ENCODE measurements around the gene LKAAEAR1. TPM values are rescaled to one million over a fixed set of nuclear protein-coding genes. Genes with fewer than 3 reads are reported as not detected.

Gene LKAAEAR1
- total and polyA plus RNA-seq, 2 of the 13 experiments (the other 11 are each of a cell fraction or from before 2014, with no cell fraction given) = not detected

DNA sequence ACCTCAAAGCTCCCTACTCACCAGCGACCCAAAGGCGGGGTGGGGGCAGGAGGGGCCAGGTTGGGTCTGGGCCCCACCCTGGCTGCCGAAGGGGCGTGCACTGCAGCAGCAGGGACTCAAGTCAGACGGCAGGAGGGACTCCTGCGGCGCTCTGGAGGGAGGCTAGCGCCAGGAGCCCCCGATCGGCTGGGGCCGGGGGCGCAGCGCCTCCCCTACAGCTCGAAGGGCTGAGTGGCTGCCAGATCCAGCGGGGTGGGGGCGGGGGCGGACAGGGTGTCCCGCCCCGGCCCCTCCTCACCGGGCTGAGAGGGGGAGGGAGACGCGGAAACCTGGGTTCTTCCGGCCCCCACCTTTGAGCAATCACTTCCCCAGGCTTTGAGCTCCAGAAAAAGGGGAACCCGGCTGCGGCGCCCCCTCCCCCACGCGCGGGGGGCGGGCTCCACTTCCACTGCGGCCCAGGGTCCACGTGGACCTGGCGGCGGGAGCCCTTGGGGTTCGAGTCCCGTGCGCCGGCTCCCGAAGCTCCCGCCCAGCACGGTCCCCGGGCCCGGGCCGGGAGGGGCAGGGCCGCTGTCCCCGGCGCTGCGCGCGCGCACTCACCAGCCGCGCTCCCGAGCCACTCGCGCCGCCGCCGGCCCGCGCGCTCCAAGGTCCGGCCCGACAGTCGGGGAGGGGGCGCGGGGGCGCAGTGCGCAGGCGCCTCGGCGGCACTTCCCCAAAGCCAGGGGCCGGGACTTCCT lies 4.8 kb downstream of the LKAAEAR1 start, which contains the start of gene RGS19 (continued):
- peak; percentile 99 for TF ChIP-seq ZMYM3 (CRISPR knock-in tag; IDR thresholded peaks at IDR 0.05)
- no peak for TF ChIP-seq ZNF629 (CRISPR knock-in tag; conservative IDR thresholded peaks at IDR 0.05)
- TF ChIP-seq, protein P1, sequence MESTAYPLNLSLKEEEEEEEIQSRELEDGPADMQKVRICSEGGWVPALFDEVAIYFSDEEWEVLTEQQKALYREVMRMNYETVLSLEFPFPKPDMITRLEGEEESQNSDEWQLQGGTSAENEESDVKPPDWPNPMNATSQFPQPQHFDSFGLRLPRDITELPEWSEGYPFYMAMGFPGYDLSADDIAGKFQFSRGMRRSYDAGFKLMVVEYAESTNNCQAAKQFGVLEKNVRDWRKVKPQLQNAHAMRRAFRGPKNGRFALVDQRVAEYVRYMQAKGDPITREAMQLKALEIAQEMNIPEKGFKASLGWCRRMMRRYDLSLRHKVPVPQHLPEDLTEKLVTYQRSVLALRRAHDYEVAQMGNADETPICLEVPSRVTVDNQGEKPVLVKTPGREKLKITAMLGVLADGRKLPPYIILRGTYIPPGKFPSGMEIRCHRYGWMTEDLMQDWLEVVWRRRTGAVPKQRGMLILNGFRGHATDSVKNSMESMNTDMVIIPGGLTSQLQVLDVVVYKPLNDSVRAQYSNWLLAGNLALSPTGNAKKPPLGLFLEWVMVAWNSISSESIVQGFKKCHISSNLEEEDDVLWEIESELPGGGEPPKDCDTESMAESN (CRISPR knock-in tag; conservative IDR thresholded peaks at IDR 0.05) = no peak
- no peak for TF ChIP-seq MTF1 (CRISPR knock-in tag; IDR thresholded peaks at IDR 0.05)
- TF ChIP-seq ZNF670 (CRISPR knock-in tag; IDR thresholded peaks at IDR 0.05; ENCODE audit: borderline replicate concordance) = no peak; the same call in 1 of the 2 replicates
- TF ChIP-seq, protein P2, sequence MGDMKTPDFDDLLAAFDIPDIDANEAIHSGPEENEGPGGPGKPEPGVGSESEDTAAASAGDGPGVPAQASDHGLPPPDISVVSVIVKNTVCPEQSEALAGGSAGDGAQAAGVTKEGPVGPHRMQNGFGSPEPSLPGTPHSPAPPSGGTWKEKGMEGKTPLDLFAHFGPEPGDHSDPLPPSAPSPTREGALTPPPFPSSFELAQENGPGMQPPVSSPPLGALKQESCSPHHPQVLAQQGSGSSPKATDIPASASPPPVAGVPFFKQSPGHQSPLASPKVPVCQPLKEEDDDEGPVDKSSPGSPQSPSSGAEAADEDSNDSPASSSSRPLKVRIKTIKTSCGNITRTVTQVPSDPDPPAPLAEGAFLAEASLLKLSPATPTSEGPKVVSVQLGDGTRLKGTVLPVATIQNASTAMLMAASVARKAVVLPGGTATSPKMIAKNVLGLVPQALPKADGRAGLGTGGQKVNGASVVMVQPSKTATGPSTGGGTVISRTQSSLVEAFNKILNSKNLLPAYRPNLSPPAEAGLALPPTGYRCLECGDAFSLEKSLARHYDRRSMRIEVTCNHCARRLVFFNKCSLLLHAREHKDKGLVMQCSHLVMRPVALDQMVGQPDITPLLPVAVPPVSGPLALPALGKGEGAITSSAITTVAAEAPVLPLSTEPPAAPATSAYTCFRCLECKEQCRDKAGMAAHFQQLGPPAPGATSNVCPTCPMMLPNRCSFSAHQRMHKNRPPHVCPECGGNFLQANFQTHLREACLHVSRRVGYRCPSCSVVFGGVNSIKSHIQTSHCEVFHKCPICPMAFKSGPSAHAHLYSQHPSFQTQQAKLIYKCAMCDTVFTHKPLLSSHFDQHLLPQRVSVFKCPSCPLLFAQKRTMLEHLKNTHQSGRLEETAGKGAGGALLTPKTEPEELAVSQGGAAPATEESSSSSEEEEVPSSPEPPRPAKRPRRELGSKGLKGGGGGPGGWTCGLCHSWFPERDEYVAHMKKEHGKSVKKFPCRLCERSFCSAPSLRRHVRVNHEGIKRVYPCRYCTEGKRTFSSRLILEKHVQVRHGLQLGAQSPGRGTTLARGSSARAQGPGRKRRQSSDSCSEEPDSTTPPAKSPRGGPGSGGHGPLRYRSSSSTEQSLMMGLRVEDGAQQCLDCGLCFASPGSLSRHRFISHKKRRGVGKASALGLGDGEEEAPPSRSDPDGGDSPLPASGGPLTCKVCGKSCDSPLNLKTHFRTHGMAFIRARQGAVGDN (CRISPR knock-in tag; IDR thresholded peaks at IDR 0.05) = peak; percentile 73
- TF ChIP-seq, protein P3, sequence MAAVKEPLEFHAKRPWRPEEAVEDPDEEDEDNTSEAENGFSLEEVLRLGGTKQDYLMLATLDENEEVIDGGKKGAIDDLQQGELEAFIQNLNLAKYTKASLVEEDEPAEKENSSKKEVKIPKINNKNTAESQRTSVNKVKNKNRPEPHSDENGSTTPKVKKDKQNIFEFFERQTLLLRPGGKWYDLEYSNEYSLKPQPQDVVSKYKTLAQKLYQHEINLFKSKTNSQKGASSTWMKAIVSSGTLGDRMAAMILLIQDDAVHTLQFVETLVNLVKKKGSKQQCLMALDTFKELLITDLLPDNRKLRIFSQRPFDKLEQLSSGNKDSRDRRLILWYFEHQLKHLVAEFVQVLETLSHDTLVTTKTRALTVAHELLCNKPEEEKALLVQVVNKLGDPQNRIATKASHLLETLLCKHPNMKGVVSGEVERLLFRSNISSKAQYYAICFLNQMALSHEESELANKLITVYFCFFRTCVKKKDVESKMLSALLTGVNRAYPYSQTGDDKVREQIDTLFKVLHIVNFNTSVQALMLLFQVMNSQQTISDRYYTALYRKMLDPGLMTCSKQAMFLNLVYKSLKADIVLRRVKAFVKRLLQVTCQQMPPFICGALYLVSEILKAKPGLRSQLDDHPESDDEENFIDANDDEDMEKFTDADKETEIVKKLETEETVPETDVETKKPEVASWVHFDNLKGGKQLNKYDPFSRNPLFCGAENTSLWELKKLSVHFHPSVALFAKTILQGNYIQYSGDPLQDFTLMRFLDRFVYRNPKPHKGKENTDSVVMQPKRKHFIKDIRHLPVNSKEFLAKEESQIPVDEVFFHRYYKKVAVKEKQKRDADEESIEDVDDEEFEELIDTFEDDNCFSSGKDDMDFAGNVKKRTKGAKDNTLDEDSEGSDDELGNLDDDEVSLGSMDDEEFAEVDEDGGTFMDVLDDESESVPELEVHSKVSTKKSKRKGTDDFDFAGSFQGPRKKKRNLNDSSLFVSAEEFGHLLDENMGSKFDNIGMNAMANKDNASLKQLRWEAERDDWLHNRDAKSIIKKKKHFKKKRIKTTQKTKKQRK (IDR thresholded peaks at IDR 0.05; ENCODE audit: low read length) = no peak
- TF ChIP-seq, protein P4, sequence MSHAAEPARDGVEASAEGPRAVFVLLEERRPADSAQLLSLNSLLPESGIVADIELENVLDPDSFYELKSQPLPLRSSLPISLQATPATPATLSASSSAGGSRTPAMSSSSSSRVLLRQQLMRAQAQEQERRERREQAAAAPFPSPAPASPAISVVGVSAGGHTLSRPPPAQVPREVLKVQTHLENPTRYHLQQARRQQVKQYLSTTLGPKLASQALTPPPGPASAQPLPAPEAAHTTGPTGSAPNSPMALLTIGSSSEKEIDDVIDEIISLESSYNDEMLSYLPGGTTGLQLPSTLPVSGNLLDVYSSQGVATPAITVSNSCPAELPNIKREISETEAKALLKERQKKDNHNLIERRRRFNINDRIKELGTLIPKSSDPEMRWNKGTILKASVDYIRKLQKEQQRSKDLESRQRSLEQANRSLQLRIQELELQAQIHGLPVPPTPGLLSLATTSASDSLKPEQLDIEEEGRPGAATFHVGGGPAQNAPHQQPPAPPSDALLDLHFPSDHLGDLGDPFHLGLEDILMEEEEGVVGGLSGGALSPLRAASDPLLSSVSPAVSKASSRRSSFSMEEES (CRISPR knock-in tag; IDR thresholded peaks at IDR 0.05) = no peak
- no peak for TF ChIP-seq NFATC3 (CRISPR knock-in tag; IDR thresholded peaks at IDR 0.05)
- TF ChIP-seq GPN1 (CRISPR knock-in tag; IDR thresholded peaks at IDR 0.05; ENCODE audit: borderline replicate concordance) = no peak
- no peak for TF ChIP-seq ZNF382 (CRISPR knock-in tag; IDR thresholded peaks at IDR 0.05; ENCODE audit: borderline replicate concordance)
- TF ChIP-seq HIVEP1 (CRISPR knock-in tag; IDR thresholded peaks at IDR 0.05) = 0 out of 2 replicates have a peak, but pooled peaks have one; percentile 43
- TF ChIP-seq ZNF776 (CRISPR knock-in tag; IDR thresholded peaks at IDR 0.05) = peak; percentile 42; the same call in 1 of the 2 replicates
- TF ChIP-seq PCBP2 (optimal IDR thresholded peaks at IDR 0.05; ENCODE audit: low read depth, low read length, poor library complexity, severe bottlenecking) = no peak
- no peak for TF ChIP-seq NFYB (CRISPR knock-in tag; IDR thresholded peaks at IDR 0.05)
- TF ChIP-seq ZNF777 (CRISPR knock-in tag; IDR thresholded peaks at IDR 0.05) = peak; percentile 72; the same call in 1 of the 2 replicates
- no peak for TF ChIP-seq ZSCAN31 (CRISPR knock-in tag; IDR thresholded peaks at IDR 0.05; ENCODE audit: low read depth)
- TF ChIP-seq ZNF766 (CRISPR knock-in tag; IDR thresholded peaks at IDR 0.05; ENCODE audit: borderline replicate concordance) = no peak
- no peak for TF ChIP-seq TBX3 (IDR thresholded peaks at IDR 0.05; ENCODE audit: borderline replicate concordance)

All from HepG2 (cell line).